Measurements from ENCODE around the gene JUN. TPM values are rescaled to one million over a fixed set of nuclear protein-coding genes. Genes with fewer than 3 reads are reported as not detected.

JUN gene
- total and polyA plus RNA-seq, 2 of the 13 experiments (the other 11 are each of a cell fraction or from before 2014, with no cell fraction given): 18.2 to 22.3 TPM

DNA sequence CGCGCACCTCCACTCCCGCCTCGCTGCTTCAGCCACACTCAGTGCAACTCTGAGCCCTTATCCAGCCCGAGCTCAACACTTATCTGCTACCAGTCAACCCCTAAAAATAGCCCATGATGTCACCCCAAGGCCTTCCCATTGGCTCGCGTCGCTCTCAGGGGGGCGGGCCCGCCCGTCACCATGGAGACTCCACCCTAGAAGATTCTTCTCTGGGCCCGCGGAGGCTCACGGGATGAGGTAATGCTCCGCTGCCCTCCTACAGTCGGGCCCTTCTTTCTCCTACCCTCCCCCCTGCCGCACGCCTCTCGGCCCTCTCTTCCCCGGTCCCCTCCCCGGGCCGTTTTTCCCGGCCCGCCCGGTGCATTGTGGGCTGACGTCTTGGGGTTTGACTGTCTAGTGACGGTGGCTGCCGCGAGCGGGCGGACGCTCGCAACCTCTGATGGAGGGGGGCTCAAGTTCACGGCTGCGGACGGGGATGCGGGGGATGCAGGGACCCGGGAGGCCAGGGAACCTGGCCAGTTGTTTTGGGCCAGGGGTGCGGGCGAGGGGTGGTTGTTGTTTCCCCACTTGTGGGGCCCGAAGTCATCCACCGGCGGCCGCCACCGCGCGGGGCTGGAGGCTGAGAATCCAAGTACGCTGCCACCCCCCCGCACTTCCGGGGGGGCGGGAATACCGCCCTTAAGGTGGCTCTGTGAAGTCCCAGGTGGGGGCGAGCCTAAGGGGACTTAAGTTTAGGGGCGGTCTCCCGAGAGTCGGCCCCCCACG is at the start of gene JUN (continued):
- TF ChIP-seq, protein P1, sequence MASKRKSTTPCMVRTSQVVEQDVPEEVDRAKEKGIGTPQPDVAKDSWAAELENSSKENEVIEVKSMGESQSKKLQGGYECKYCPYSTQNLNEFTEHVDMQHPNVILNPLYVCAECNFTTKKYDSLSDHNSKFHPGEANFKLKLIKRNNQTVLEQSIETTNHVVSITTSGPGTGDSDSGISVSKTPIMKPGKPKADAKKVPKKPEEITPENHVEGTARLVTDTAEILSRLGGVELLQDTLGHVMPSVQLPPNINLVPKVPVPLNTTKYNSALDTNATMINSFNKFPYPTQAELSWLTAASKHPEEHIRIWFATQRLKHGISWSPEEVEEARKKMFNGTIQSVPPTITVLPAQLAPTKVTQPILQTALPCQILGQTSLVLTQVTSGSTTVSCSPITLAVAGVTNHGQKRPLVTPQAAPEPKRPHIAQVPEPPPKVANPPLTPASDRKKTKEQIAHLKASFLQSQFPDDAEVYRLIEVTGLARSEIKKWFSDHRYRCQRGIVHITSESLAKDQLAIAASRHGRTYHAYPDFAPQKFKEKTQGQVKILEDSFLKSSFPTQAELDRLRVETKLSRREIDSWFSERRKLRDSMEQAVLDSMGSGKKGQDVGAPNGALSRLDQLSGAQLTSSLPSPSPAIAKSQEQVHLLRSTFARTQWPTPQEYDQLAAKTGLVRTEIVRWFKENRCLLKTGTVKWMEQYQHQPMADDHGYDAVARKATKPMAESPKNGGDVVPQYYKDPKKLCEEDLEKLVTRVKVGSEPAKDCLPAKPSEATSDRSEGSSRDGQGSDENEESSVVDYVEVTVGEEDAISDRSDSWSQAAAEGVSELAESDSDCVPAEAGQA (IDR thresholded peaks at IDR 0.05; ENCODE audit: low read depth): no peak
- TF ChIP-seq, protein P1 (CRISPR knock-in tag; IDR thresholded peaks at IDR 0.05; ENCODE audit: borderline replicate concordance): peak; percentile 27; the same call in 1 of the 2 replicates
- TF ChIP-seq ZFP82 (CRISPR knock-in tag; IDR thresholded peaks at IDR 0.05; ENCODE audit: borderline replicate concordance) (no peak; the same call in 1 of the 2 replicates), ZNF253 (CRISPR knock-in tag; IDR thresholded peaks at IDR 0.05; ENCODE audit: borderline replicate concordance) (no peak), ATF5 (CRISPR knock-in tag; IDR thresholded peaks at IDR 0.05; ENCODE audit: low read depth) (no peak), RBFOX2 (IDR thresholded peaks at IDR 0.05; ENCODE audit: low read depth, low read length) (peak; percentile 86), ZKSCAN5 (CRISPR knock-in tag; IDR thresholded peaks at IDR 0.05) (no peak), ZNF484 (CRISPR knock-in tag; IDR thresholded peaks at IDR 0.05; ENCODE audit: borderline replicate concordance, low read depth) (no peak), NRL (CRISPR knock-in tag; IDR thresholded peaks at IDR 0.05; ENCODE audit: borderline replicate concordance) (no peak; the same call in 1 of the 2 replicates), ZNF597 (CRISPR knock-in tag; IDR thresholded peaks at IDR 0.05) (no peak), JDP2 (CRISPR knock-in tag; IDR thresholded peaks at IDR 0.05; ENCODE audit: borderline replicate concordance) (no peak), ZNF367 (CRISPR knock-in tag; IDR thresholded peaks at IDR 0.05; ENCODE audit: borderline replicate concordance) (no peak; the same call in 1 of the 2 replicates), GRHL1 (CRISPR knock-in tag; conservative IDR thresholded peaks at IDR 0.05) (no peak), ADNP (CRISPR knock-in tag; IDR thresholded peaks at IDR 0.05) (no peak)
- TF ChIP-seq, protein P2, sequence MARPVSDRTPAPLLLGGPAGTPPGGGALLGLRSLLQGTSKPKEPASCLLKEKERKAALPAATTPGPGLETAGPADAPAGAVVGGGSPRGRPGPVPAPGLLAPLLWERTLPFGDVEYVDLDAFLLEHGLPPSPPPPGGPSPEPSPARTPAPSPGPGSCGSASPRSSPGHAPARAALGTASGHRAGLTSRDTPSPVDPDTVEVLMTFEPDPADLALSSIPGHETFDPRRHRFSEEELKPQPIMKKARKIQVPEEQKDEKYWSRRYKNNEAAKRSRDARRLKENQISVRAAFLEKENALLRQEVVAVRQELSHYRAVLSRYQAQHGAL (CRISPR knock-in tag; IDR thresholded peaks at IDR 0.05; ENCODE audit: not compliant biosample characterization): no peak
- TF ChIP-seq, protein P3, sequence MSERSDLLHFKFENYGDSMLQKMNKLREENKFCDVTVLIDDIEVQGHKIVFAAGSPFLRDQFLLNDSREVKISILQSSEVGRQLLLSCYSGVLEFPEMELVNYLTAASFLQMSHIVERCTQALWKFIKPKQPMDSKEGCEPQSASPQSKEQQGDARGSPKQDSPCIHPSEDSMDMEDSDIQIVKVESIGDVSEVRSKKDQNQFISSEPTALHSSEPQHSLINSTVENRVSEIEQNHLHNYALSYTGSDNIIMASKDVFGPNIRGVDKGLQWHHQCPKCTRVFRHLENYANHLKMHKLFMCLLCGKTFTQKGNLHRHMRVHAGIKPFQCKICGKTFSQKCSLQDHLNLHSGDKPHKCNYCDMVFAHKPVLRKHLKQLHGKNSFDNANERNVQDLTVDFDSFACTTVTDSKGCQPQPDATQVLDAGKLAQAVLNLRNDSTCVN (CRISPR knock-in tag; IDR thresholded peaks at IDR 0.05; ENCODE audit: borderline replicate concordance): peak; percentile 18; the same call in 1 of the 2 replicates

All from HepG2 (cell line).